NCI-H2196 treated with DMSO at 0.1 percent for 48 hours (cell line): ENCODE measurements around the gene WDTC1.

Source experiments
- DNase-seq: peaks from one replicate; lab custom pipeline; 2025; ENCODE audit not compliant: unreplicated experiment; lab: John Stamatoyannopoulos, UW

The WDTC1 gene

GRCh38 chr1:27332536-27333281 lies 98.3 kb downstream of the WDTC1 start:
- DNase-seq: peak; percentile 46

GRCh38 chr1:27333717-27334279 lies 99.4 kb downstream of the WDTC1 start:
- no peak for DNase-seq

GRCh38 chr1:27335506-27336422 lies 101.3 kb downstream of the WDTC1 start:
- no peak for DNase-seq

- no peak for DNase-seq
Observed at GRCh38 chr1:27336756-27337155, 102.3 kb downstream of the WDTC1 start.

GRCh38 chr1:27338751-27339150 lies 104.3 kb downstream of the WDTC1 start:
- no peak for DNase-seq

GRCh38 chr1:27339213-27339612 lies 104.8 kb downstream of the WDTC1 start:
- DNase-seq: no peak

- DNase-seq: peak; percentile 50
Observed at GRCh38 chr1:27341525-27342252, 107.3 kb downstream of the WDTC1 start, which contains the start of gene SYTL1. TSS of gene SYTL1 (plus strand) at chr1:27342022. CDS start at chr1:27345335, 3,313 bp downstream.

GRCh38 chr1:27342391-27342777 lies 108.0 kb downstream of the WDTC1 start:
- DNase-seq: no peak

GRCh38 chr1:27342778-27343638 lies 108.6 kb downstream of the WDTC1 start:
- peak; percentile 74 for DNase-seq

GRCh38 chr1:27343639-27344025 lies 109.2 kb downstream of the WDTC1 start:
- DNase-seq: no peak

GRCh38 chr1:27345272-27345671 lies 110.8 kb downstream of the WDTC1 start:
- no peak for DNase-seq

- no peak for DNase-seq
Observed at GRCh38 chr1:27346357-27346756, 111.9 kb downstream of the WDTC1 start.

GRCh38 chr1:27346991-27347624 lies 112.7 kb downstream of the WDTC1 start:
- DNase-seq: no peak

GRCh38 chr1:27348861-27349783 lies 114.7 kb downstream of the WDTC1 start:
- DNase-seq: peak; percentile 81

GRCh38 chr1:27349784-27350662 lies 115.6 kb downstream of the WDTC1 start:
- peak; percentile 72 for DNase-seq

GRCh38 chr1:27350663-27351540 lies 116.5 kb downstream of the WDTC1 start:
- DNase-seq: no peak
